DND-41 (cell line): Measurements from ENCODE around the gene HOXD8.

ENCODE experiments used
- ATAC-seq: fragments of 200-7000 bp; cut with Tn5 transposase; 3 replicates; pipeline ENCODE4 v1.9.1; 2021; ENCODE audit warnings: low read depth; ENCODE audit not compliant: insufficient read depth
- DNase-seq: peaks from one replicate; pipeline ENCODE4 v3.0.0-alpha.2; 2020
- H2AFZ ChIP-seq: 2 replicates; pipeline ENCODE4 v1.6.0; 2012; ENCODE audit warnings: low read depth, low read length
- H3K27ac ChIP-seq: 2 replicates; pipeline ENCODE4 v1.5.1; 2012; ENCODE audit warnings: low read length, inconsistent platforms
- H3K27me3 ChIP-seq: fragments of 200-600 bp; sonication (generic); 2 replicates; pipeline ENCODE4 v1.6.0; 2012; ENCODE audit warnings: low read length, mild to moderate bottlenecking, inconsistent platforms; ENCODE audit not compliant: insufficient read depth, poor library complexity
- H3K36me3 ChIP-seq: 2 replicates; pipeline ENCODE4 v1.5.1; 2012; ENCODE audit warnings: low read length, inconsistent platforms; ENCODE audit not compliant: insufficient read depth
- H3K4me1 ChIP-seq: 2 replicates; pipeline ENCODE4 v1.5.1; 2012; ENCODE audit warnings: mild to moderate bottlenecking, low read length; ENCODE audit not compliant: insufficient read depth
- H3K4me2 ChIP-seq: 2 replicates; pipeline ENCODE4 v1.6.0; 2012; ENCODE audit warnings: mild to moderate bottlenecking, moderate library complexity, low read length, inconsistent platforms; ENCODE audit not compliant: insufficient read depth
- H3K4me3 ChIP-seq, 2 experiments: fragments of 200-600 bp in 1 of 2; shearing (Covaris generic) in 1 of 2; 2 replicates each; pipeline ENCODE4 v1.5.1; 2012 to 2016; ENCODE audit warnings: inconsistent platforms in 2 of 2, low read length in 2 of 2, mild to moderate bottlenecking in 2 of 2, low read depth in 1 of 2, moderate library complexity in 1 of 2
- H3K79me2 ChIP-seq: 2 replicates; pipeline ENCODE4 v1.6.0; 2012; ENCODE audit warnings: low read length, inconsistent platforms; ENCODE audit not compliant: insufficient read depth
- H3K9ac ChIP-seq: 2 replicates; pipeline ENCODE4 v1.6.0; 2012; ENCODE audit warnings: low read depth, mild to moderate bottlenecking, inconsistent platforms, low read length, moderate library complexity
- H3K9me3 ChIP-seq: 2 replicates; pipeline ENCODE4 v1.5.1; 2012; ENCODE audit warnings: low read length, moderate library complexity, mild to moderate bottlenecking, inconsistent platforms; ENCODE audit not compliant: insufficient read depth, severe bottlenecking
- H4K20me1 ChIP-seq: 2 replicates; pipeline ENCODE4 v1.6.0; 2012; ENCODE audit warnings: low read length; ENCODE audit not compliant: insufficient read depth
- EZH2 ChIP-seq: IDR thresholded peaks from 3 replicates; pipeline ENCODE4 v1.6.1; 2012; ENCODE audit warnings: borderline replicate concordance, low read depth, mild to moderate bottlenecking, moderate library complexity, low read length, inconsistent platforms; ENCODE audit not compliant: severe bottlenecking
- TF ChIP-seq, protein P1 (sequence below): IDR thresholded peaks from 2 replicates; pipeline ENCODE4 v1.5.1; 2012; ENCODE audit warnings: borderline replicate concordance, low read length, moderate library complexity, mild to moderate bottlenecking; ENCODE audit not compliant: poor library complexity, severe bottlenecking; ENCODE audit errors: extremely low read depth

The HOXD8 gene

DNA sequence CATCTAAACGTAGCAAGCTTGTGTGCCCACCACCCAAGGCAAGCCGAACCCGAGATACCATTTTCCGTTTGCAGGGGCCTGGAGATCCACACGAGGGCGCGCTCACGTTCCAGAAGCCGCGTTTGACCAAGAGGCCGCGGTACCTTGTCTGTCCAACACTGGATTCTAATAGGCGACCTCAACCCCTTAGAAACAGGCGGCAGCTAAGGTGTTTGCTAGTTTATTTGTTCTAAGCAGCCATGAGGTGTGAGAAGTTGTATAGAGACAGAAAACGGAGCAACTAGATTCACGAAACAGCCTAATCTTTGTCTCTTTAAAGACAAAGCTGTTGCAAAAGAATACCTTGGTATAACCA is 18.2 kb upstream of the HOXD8 start:
- H2AFZ ChIP-seq: no peak overlapping the region
- H3K36me3 ChIP-seq: no peaks in the 10 kb centered on the region
- DNase-seq (no peak), ATAC-seq (no peak)
- no peak overlapping the region for H3K9ac ChIP-seq
- H3K79me2 ChIP-seq: no peaks in the 10 kb centered on the region
- no peak for TF ChIP-seq EZH2
- TF ChIP-seq, protein P1, sequence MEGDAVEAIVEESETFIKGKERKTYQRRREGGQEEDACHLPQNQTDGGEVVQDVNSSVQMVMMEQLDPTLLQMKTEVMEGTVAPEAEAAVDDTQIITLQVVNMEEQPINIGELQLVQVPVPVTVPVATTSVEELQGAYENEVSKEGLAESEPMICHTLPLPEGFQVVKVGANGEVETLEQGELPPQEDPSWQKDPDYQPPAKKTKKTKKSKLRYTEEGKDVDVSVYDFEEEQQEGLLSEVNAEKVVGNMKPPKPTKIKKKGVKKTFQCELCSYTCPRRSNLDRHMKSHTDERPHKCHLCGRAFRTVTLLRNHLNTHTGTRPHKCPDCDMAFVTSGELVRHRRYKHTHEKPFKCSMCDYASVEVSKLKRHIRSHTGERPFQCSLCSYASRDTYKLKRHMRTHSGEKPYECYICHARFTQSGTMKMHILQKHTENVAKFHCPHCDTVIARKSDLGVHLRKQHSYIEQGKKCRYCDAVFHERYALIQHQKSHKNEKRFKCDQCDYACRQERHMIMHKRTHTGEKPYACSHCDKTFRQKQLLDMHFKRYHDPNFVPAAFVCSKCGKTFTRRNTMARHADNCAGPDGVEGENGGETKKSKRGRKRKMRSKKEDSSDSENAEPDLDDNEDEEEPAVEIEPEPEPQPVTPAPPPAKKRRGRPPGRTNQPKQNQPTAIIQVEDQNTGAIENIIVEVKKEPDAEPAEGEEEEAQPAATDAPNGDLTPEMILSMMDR: no peak
- H4K20me1 ChIP-seq: no peaks in the 10 kb centered on the region
- no peak overlapping the region for H3K27ac ChIP-seq
- no peaks in the 10 kb centered on the region for H3K9me3 ChIP-seq
- no peak overlapping the region for H3K4me3 ChIP-seq
- H3K27me3 ChIP-seq: no peaks in the 10 kb centered on the region
- H3K4me1 ChIP-seq: no peaks in the 10 kb centered on the region
- no peak overlapping the region for H3K4me2 ChIP-seq

GRCh38 chr2:176111846-176112374 is 17.6 kb upstream of the HOXD8 start:
- Histone ChIP-seq H3K27ac (no peak overlapping the region), H3K4me1 (no peaks in the 10 kb centered on the region), H3K36me3 (no peaks in the 10 kb centered on the region), H2AFZ (no peak overlapping the region), H3K4me3 (no peak overlapping the region), H4K20me1 (no peaks in the 10 kb centered on the region), H3K9me3 (no peaks in the 10 kb centered on the region), H3K79me2 (no peaks in the 10 kb centered on the region), H3K9ac (no peak overlapping the region), H3K27me3 (no peaks in the 10 kb centered on the region), H3K4me2 (no peak overlapping the region)
- DNase-seq: no peak
- ATAC-seq: no peak
- TF ChIP-seq, protein P1: no peak
- no peak for TF ChIP-seq EZH2

DNA sequence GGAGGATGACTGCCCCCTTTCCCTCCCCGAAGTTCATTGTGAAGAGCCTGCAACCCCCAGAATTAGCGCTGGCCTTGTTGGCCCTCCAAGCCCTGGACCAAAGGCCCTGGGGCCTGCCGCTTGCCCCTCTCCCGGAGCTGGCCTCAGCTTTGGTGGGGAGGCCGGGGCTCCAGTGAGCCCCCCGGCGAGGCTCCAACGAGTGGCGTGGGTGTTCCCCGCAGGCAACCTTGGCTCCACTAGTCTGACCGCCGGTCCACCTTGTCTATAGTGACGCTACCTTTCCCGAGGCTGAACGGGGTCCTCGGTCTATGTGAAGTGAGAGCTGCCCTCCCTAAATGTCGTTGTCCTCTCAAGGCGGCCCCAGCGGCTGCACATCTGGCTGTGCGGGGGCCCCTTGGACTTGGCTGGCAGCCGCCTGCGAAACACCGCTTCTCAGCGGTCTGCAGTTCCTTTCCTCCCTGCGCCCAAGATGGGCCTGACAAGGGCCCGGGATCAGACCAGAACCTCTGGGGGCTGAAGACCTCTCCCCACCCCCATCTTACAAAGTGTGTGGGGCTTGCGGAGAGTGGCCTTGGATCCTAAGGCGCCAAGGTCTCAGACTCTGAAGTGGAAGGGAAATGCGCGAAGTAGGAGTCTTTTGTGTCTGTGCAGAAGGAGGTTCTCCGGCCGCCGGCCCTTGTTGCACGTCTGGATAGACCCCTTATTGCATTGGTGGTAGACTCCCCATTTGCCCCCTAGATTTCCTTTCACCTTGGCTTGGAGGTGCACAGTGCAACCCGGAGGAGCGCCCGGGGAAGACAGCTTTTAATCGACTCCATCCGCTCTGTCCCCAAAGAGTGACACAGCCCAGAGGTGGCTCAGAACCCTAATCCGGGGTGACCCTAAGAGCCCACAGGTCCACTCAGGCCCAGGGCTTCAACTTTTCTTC is 16.9 kb upstream of the HOXD8 start:
- no peaks in the 10 kb centered on the region for H4K20me1 ChIP-seq
- H3K79me2 ChIP-seq: no peaks in the 10 kb centered on the region
- no peak overlapping the region for H3K27ac ChIP-seq
- no peak overlapping the region for H3K4me3 ChIP-seq
- no peaks in the 10 kb centered on the region for H3K27me3 ChIP-seq
- DNase-seq (no peak), ATAC-seq (no peak)
- no peaks in the 10 kb centered on the region for H3K4me1 ChIP-seq
- no peaks in the 10 kb centered on the region for H3K9me3 ChIP-seq
- no peak overlapping the region for H2AFZ ChIP-seq
- TF ChIP-seq, protein P1: no peak
- no peak for TF ChIP-seq EZH2
- no peaks in the 10 kb centered on the region for H3K36me3 ChIP-seq
- H3K4me2 ChIP-seq: no peak overlapping the region
- H3K9ac ChIP-seq: no peak overlapping the region
